ENCODE measurements around the gene DLG5.

DNA sequence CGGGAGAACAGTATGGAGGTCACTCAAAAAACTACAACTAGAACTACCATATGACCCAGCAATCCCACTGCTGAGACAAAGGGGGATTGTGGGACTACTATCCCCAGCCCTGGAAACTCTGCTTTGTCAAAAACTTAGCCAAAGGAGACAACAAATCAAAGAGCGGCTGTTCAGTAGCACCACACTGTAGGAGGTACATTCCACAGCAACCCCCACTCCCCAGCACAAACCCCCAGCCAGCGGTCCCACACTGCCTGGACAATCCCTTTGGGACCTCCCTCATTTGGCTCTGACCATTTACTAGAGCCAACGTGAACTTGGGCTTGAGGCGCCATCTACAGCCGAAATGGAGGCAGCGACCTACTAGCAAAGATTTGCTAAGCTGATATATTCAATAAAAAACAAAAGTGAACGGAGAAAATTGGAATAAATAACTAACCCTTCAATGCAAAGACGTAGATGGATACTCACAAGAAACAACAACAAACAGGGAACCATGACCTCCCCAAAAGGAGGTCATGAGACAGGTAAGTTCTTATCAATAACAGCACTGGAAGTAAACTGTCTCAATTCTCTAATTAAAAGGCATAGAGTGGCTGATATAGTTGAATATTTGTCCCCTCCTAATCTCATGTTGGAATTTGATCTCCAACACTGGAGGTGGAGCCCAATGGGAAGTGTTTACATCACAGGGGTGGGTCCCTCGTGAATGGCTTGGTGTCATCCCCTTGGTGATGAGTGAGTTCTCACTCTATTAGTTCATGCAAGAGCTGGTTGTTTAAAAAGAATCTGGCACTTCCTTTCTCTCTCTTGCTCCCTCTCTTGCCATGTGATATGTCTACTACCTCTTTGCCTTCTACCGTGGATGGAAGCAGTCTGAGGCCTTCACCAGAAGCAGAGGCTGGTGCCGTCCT, 170.0 kb downstream of the DLG5 start:
- TF ChIP-seq, protein P1, sequence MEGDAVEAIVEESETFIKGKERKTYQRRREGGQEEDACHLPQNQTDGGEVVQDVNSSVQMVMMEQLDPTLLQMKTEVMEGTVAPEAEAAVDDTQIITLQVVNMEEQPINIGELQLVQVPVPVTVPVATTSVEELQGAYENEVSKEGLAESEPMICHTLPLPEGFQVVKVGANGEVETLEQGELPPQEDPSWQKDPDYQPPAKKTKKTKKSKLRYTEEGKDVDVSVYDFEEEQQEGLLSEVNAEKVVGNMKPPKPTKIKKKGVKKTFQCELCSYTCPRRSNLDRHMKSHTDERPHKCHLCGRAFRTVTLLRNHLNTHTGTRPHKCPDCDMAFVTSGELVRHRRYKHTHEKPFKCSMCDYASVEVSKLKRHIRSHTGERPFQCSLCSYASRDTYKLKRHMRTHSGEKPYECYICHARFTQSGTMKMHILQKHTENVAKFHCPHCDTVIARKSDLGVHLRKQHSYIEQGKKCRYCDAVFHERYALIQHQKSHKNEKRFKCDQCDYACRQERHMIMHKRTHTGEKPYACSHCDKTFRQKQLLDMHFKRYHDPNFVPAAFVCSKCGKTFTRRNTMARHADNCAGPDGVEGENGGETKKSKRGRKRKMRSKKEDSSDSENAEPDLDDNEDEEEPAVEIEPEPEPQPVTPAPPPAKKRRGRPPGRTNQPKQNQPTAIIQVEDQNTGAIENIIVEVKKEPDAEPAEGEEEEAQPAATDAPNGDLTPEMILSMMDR (IDR thresholded peaks at IDR 0.05; ENCODE audit: low read depth, low read length) = peak; percentile 74
- TF ChIP-seq EZH2phosphoT487 (IDR thresholded peaks at IDR 0.05; ENCODE audit: low read depth) = no peak

Data from OCI-LY3 (cell line).